Esophagus squamous epithelium (tissue), 5 donors: ENCODE data around the gene TBC1D5. TPM values are rescaled to one million over a fixed set of nuclear protein-coding genes. Genes with fewer than 3 reads are reported as not detected.

ENCODE experiments used
- DNase-seq: peaks from one replicate; lab custom pipeline; 2025; lab: John Stamatoyannopoulos, UW
- H3K27ac ChIP-seq, 4 donors: fragments of 200-600 bp; sonication (generic); one replicate each; pipeline ENCODE4 v1.5.1; 2016 to 2019; ENCODE audit warnings: mild to moderate bottlenecking in 1 of 4
- H3K27me3 ChIP-seq, 4 donors: fragments of 200-600 bp; sonication (generic); 1 replicate in 3 of 4; 2 replicates in 1 of 4; pipeline versions ENCODE4 v1.5.1 to v1.6.0; 2017 to 2021; ENCODE audit warnings: antibody characterized with exemption in 1 of 4
- H3K36me3 ChIP-seq, 3 donors: fragments of 200-600 bp; sonication (generic); one replicate each; pipeline ENCODE4 v1.5.1; 2016 to 2019
- H3K4me1 ChIP-seq, 3 donors: fragments of 200-600 bp; sonication (generic); one replicate each; pipeline ENCODE4 v1.5.1; 2017 to 2019
- H3K4me3 ChIP-seq, 4 donors: fragments of 200-600 bp; sonication (generic); 1 replicate in 3 of 4; 2 replicates in 1 of 4; pipeline ENCODE4 v1.5.1; 2016 to 2019; ENCODE audit warnings: mild to moderate bottlenecking in 2 of 4, moderate library complexity in 1 of 4
- H3K9me3 ChIP-seq, 3 donors: fragments of 200-600 bp; sonication (generic); one replicate each; pipeline ENCODE4 v1.5.1; 2016 to 2019
- CTCF ChIP-seq, 6 experiments: fragments of 450-650 bp in 4 of 6; fragments of 200-600 bp in 2 of 6; sonication (generic) in 2 of 6; IDR thresholded peaks; one replicate each; pipeline ENCODE4 v1.5.1; 2016 to 2019; ENCODE audit warnings: antibody characterized with exemption in 6 of 6, mild to moderate bottlenecking in 4 of 6, moderate library complexity in 4 of 6
- POLR2A ChIP-seq, 4 donors: fragments of 450-650 bp; IDR thresholded peaks; one replicate each; pipeline ENCODE4 v1.6.1; 2017; ENCODE audit warnings: antibody characterized with exemption in 4 of 4, mild to moderate bottlenecking in 4 of 4, moderate library complexity in 3 of 4
- WGBS, 2 donors: methylation state at CpG; one replicate each; pipeline ENCODE4 v1.1.5; 2018; 5-methylcytosine and 5-hydroxymethylcytosine counted together
- intact Hi-C: fragments of 100-400 bp; cut with DNase I; formaldehyde crosslinking; loops from one replicate; pipeline ENCODE4 v1.15.0; 2022
- total RNA-seq, 4 donors: library from RNA; depleted of rRNA; stranded (reverse); fragments of >200 nt; gene quantifications; one replicate each; pipeline ENCODE4 v1.1.0, GENCODE V29; 2016
- donor health status: DM: yes; HTN: yes; CAD: no.

Gene TBC1D5
- total RNA-seq, 4 donors from 2014 or later: 32.8 to 56.1 (median 39.9) TPM

- H3K4me3 ChIP-seq: no peak overlapping the region
- no peaks in the 10 kb centered on the region for H3K4me1 ChIP-seq
- H3K36me3 ChIP-seq: no peaks in the 10 kb centered on the region
- no peak overlapping the region for H3K27ac ChIP-seq
- TF ChIP-seq CTCF (IDR thresholded peaks at IDR 0.05) (no peak), POLR2A (IDR thresholded peaks at IDR 0.05) (no peak)
- intact Hi-C loops: no loop called here
- no peak for DNase-seq
- no peaks in the 10 kb centered on the region for H3K27me3 ChIP-seq
- H3K9me3 ChIP-seq: no peaks in the 10 kb centered on the region
Observed at GRCh38 chr3:17342119-17342518, 400.3 kb downstream of the TBC1D5 start.

DNA sequence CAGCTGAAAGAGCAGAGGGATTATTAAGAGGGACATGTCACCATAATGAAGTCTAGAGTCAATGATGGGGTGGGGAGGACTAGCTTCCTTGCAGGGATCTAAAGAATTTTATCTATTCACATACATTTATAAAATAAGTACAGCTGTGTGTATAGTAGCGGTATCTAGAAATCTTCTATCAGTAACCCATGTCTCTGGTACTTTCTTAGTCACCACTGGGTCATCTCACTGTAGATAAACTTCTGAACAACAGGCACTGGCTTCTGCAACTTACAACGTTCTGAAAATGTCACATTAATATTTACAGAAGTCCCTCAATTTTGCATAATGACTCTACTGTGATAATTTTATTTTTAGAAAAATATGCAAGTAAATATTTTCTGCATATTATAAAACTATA lies 401.7 kb downstream of the TBC1D5 start:
- H3K27me3 ChIP-seq: no peaks in the 10 kb centered on the region
- H3K27ac ChIP-seq: no peak overlapping the region
- no peaks in the 10 kb centered on the region for H3K36me3 ChIP-seq
- no peaks in the 10 kb centered on the region for H3K9me3 ChIP-seq
- TF ChIP-seq POLR2A (IDR thresholded peaks at IDR 0.05) (no peak), CTCF (IDR thresholded peaks at IDR 0.05) (no peak)
- H3K4me3 ChIP-seq: no peak overlapping the region
- H3K4me1 ChIP-seq: no peaks in the 10 kb centered on the region
- WGBS, 2 donors: 80 to 92% methylated on average over 2 of the region's 2 CpGs
- DNase-seq: no peak
- intact Hi-C loops: no loop called here

- no peak overlapping the region for H3K4me3 ChIP-seq
- no peak overlapping the region for H3K27ac ChIP-seq
- intact Hi-C loops: no loop called here
- WGBS, 2 donors: 100% methylated on average over 1 of the region's 1 CpG
- no peaks in the 10 kb centered on the region for H3K9me3 ChIP-seq
- no peaks in the 10 kb centered on the region for H3K27me3 ChIP-seq
- H3K4me1 ChIP-seq: no peaks in the 10 kb centered on the region
- no peak for DNase-seq
- no peaks in the 10 kb centered on the region for H3K36me3 ChIP-seq
- TF ChIP-seq POLR2A (IDR thresholded peaks at IDR 0.05) (no peak), CTCF (IDR thresholded peaks at IDR 0.05) (no peak)
Observed at GRCh38 chr3:17340261-17340660, 402.2 kb downstream of the TBC1D5 start.

DNA sequence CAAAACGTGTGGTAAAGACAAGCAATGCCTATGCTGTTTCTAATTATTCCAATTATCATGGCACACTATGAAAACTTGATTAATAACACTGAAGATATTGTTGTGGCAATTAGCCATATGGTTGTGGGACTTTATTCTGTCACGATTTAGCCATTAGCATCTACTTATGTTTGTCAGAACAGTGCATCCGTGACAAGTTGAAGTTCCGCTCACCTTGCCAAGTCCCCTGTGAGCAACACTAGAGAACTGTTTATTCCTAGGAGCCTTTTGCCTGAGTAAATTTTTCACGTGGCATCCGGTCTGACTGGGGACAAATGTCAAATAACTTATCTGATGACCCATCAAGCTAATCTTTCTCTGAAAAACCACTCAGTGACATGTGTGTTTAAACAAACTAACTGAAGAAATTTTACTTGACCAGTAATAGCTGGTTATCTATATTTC lies 403.3 kb downstream of the TBC1D5 start:
- Histone ChIP-seq H3K4me3 (no peak overlapping the region), H3K9me3 (no peaks in the 10 kb centered on the region), H3K27ac (no peak overlapping the region), H3K36me3 (no peaks in the 10 kb centered on the region), H3K4me1 (no peaks in the 10 kb centered on the region), H3K27me3 (no peaks in the 10 kb centered on the region)
- DNase-seq: no peak
- intact Hi-C loops: no loop called here
- TF ChIP-seq CTCF (IDR thresholded peaks at IDR 0.05) (no peak), POLR2A (IDR thresholded peaks at IDR 0.05) (no peak)
- WGBS, 2 donors: 73 to 78% methylated on average over 6 of the region's 6 CpGs

- no peak for TF ChIP-seq CTCF (IDR thresholded peaks at IDR 0.05)
- no peak for TF ChIP-seq POLR2A (IDR thresholded peaks at IDR 0.05)
- Histone ChIP-seq H3K4me1 (no peaks in the 10 kb centered on the region), H3K4me3 (no peak overlapping the region), H3K27me3 (no peaks in the 10 kb centered on the region), H3K9me3 (no peaks in the 10 kb centered on the region), H3K36me3 (no peaks in the 10 kb centered on the region), H3K27ac (no peak overlapping the region)
- no peak for DNase-seq
- intact Hi-C loops: no loop called here
- 49 to 71% methylated on average over 3 of the region's 3 CpGs for WGBS, 2 donors
Observed at GRCh38 chr3:17336291-17336690, 406.1 kb downstream of the TBC1D5 start.
